ENCODE results near the gene BTBD9. TPM values are rescaled to one million over a fixed set of nuclear protein-coding genes. Genes with fewer than 3 reads are reported as not detected.

BTBD9 gene
- total RNA-seq, 4 donors from 2014 or later: 11.7 to 17.7 (median 14.1) TPM

DNA sequence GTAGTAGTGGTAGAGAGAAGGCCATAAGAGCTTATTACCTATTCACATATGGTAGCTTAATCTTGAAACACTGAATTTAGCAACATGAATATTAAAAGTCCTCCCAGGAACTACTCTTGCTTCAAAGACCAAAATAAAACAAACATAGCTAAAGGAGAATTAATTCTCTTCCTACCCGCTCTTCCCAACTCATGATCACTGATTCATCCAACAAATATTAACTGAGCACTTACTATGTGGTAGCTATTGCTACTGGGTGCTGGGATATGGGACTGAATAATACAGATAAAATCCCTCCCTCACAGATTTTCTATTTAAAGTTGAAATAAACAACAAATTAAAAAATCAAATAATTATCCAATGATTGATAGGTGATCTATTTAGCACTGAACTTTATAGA lies 287.1 kb downstream of the BTBD9 start:
- TF ChIP-seq, protein P1, sequence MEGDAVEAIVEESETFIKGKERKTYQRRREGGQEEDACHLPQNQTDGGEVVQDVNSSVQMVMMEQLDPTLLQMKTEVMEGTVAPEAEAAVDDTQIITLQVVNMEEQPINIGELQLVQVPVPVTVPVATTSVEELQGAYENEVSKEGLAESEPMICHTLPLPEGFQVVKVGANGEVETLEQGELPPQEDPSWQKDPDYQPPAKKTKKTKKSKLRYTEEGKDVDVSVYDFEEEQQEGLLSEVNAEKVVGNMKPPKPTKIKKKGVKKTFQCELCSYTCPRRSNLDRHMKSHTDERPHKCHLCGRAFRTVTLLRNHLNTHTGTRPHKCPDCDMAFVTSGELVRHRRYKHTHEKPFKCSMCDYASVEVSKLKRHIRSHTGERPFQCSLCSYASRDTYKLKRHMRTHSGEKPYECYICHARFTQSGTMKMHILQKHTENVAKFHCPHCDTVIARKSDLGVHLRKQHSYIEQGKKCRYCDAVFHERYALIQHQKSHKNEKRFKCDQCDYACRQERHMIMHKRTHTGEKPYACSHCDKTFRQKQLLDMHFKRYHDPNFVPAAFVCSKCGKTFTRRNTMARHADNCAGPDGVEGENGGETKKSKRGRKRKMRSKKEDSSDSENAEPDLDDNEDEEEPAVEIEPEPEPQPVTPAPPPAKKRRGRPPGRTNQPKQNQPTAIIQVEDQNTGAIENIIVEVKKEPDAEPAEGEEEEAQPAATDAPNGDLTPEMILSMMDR (IDR thresholded peaks at IDR 0.05; ENCODE audit: low read depth): no peak

DNA sequence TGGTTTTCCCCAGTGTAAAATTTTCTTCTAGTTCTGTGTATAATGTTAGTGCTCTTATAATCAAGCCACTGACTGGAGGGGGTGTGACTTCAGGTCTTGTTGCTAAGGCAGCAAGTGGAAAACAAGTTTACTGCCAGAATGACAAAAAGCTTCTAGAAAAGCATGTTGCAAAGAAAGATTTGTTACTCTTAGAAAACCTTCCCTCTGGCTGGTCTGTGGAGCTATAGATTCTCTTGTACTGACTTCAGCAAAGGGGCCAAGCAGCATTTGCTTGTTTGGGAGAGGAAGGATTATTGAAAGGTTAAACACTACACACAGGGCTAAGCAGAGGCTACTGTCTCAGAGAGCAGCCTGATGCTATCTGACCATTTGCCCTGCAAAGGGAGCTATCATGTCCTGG lies 288.8 kb downstream of the BTBD9 start:
- TF ChIP-seq, protein P1 (IDR thresholded peaks at IDR 0.05; ENCODE audit: low read depth): no peak

- TF ChIP-seq, protein P1 (IDR thresholded peaks at IDR 0.05; ENCODE audit: low read depth): no peak
Measured at GRCh38 chr6:38350220-38350619, 289.5 kb downstream of the BTBD9 start.

GRCh38 chr6:38349795-38350194 lies 289.9 kb downstream of the BTBD9 start:
- TF ChIP-seq, protein P1 (IDR thresholded peaks at IDR 0.05; ENCODE audit: low read depth): no peak

DNA sequence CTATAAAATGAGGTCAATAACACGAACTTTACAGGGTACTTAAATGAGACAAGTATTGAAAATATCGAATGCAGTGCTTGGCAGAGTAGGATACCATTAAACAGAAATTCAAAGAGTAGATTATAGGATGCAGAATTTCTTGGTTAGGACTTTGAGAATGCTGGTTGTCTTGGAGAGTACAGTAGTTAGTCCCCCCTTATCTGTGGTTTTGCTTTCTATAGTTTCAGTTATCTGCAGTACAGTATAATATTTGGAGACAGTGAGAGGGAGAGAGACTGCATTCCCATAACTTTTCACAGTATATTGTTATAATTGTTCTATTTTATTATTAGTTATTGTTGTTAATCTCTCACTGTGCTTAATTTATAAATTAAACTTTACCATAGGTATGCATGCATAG lies 290.5 kb downstream of the BTBD9 start:
- TF ChIP-seq, protein P1 (IDR thresholded peaks at IDR 0.05; ENCODE audit: low read depth): no peak

DNA sequence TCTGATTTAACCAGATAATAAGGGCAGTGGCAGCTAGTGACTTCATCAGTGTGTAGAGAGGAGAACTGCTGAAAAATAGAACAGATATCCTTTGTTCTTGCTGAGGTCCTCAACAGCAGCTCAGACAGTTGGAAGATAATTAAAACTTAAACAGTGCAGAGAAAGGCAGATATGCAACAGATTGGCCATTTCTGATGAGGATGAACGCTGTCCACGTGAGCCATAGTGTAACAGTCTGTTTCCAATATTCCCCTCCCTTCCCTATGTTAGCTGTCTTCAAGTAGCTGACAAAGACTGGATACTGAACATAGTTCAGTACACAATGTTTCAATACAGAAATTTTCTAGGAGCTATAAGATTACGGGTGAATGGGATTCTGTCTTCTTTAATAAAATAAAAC lies 291.4 kb downstream of the BTBD9 start:
- TF ChIP-seq, protein P1 (IDR thresholded peaks at IDR 0.05; ENCODE audit: low read depth): no peak

- TF ChIP-seq, protein P1 (IDR thresholded peaks at IDR 0.05; ENCODE audit: low read depth): no peak
Measured at GRCh38 chr6:38346291-38347079, 293.2 kb downstream of the BTBD9 start.
